T-helper 2 cell treated with Interferon-gamma antibody and Interleukin-4, amounts not matched to agents 100 ng/mL and 5 ng/mL, for 36 hours (primary cell): Measurements from ENCODE around the gene ARL8A. TPM values are rescaled to one million over a fixed set of nuclear protein-coding genes. Genes with fewer than 3 reads are reported as not detected.

Experiments
- intact Hi-C: fragments of 100-400 bp; cut with micrococcal nuclease; formaldehyde crosslinking; loops from one replicate; pipeline ENCODE4 v1.15.1; 2023
- total RNA-seq: library from RNA; stranded (reverse); gene quantifications from 2 replicates; pipeline ENCODE4 v1.2.3, GENCODE V29; 2022

The ARL8A gene
- total RNA-seq, 1 donor from 2014 or later, result 59.6 TPM

DNA sequence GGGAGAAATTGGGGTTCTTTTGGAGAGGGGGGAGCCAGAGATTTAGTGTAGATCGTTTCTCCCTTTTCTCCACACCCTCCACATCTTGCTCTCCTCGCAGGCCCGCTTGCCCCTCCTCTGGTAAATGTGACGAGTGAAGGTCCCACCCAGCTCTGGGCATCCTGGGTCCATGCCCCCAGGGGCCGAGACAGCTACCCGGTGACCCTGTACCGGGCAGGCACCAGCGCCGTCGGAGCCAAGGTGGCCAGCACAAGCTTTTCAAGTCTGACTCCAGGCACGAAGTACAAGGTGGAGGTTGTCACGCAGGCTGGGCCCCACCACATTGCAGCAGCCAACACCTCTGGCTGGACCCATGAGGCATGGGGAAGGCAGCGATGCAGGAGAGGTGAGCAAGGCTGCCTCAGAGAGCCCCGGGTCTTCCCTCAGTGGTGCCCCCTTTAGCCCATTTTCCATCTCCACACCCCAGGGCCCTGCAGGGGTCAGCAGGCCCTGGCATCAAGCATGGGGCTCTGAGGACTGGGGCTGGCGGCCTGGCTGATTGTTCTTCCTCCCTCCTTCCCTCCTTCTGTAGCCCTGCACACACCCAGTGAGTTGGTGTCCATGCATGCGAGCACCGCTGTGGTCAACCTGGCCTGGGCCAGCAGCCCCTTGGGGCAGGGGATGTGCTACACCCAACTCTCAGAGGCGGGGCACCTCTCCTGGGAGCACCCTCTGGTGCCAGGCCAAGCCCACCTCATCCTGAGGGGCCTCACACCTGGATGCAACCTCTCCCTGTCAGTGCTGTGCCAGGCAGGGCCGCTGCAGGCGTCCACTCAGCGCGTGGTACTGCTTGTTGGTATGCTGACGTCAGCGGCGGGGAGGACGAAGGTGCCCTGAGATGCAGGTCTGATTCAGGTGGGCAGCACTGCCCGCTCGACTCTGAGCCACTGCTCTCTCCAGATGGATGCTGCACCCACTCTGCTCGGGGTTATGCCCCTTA is 32.7 kb upstream of the ARL8A start:
- intact Hi-C loops, result no loop called here

DNA sequence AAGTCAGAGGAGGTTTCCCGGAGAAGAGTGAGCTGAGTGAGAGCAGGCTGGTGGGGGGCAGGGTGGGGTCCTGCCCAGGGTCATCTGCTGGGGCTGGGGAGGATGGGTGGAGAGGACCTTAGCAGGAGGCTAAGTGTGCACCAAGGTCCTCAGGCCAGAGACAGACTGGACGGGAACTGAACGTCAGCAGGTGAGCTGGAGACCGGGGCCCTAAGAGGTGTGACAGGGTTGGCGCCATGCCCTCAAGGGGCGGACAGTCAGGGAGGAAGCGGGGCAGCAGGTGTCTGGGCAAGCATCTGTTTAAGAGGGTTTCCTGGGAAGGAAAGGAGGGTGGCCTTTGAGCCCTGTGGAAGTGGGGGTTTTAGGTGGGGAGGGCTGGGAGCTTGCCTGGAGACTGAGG is 29.5 kb upstream of the ARL8A start:
- intact Hi-C loops, result no loop called here

DNA sequence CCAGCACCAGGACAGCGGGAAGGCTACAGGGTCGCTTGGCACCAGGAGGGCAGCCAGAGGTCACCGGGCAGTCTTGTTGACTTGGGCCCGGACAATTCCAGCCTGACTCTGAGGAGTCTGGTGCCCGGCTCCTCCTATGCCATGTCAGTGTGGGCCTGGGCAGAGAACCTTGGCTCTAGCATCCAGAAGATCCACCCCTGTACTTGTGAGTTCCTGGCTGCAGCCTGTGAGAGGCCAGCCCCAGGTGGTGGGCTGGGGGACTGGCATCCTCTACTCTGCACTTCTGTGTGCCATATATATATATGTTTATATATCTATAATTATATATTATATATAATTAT is 27.4 kb upstream of the ARL8A start:
- intact Hi-C loops, result no loop called here

DNA sequence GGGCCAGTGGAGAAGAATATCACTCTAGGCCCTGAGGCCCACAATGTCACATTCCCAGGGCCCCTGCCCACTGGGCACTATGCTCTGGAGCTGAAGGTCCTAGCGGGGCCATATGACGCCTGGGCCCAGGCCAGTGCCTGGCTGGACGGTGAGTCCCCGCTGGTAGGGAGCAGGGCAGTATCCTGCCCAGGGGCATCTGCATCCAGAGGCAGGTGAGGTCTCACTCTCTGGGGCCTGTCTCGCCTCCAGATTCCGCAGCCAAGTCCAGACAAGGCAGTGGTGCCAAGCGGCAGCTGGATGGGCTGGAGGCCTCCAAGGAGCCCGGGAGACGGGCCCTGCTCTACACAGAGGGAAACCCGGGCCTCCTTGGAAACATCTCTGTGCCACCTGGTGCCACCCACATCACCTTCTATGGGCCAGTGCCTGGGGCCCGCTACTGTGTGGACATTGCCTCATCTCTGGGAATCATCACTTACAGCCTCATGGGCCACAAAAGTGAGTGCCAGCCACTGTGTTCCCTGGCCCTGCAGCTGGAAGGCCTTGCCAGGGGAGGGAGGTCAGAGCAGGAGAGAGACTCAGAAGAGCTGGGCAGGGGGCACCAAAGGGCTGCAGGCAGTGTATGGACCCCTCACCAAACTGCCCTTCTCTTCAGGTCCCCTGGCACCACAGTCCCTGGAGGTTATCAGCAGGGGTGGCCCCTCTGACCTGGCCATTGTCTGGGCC is 26.9 kb upstream of the ARL8A start:
- intact Hi-C loops, result no loop called here

DNA sequence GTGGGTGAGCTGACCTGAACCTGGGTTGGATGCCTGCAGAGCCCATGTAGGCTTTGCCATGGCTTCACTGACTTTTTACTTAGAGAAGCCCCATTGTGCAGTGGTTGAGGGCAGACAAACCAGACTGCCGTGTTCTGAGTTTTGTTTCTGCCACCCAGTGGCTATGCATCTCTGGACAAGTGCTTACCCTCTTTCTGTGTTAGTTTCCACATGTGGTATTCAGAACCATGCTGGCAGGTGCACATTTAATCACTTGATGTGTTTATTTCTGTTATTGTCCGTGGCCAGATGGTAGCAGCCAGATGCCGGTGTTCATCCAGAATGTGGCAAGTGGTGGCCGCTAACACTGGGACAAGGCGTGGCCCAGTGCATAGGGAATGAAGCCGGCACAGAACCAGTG is 26.2 kb upstream of the ARL8A start:
- intact Hi-C loops, result no loop called here

DNA sequence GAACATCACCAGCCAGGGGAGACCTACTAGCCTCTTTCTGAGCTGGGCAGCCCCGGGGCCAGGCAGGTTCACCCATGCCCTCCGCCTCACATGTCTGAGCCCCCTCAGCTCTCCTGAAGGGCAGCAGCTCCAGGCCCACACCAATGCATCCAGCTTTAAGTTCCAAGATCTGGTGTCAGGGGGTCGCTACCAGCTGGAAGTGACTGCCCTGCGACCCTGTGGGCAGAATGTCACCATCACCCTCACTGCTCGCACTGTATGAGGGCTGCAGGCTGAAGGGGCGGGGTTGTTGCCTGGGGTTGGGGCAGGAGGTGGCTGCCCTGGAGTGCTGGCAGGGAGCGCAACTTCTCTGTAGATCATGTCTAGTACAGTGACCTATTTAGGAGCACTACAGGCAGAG is 24.3 kb upstream of the ARL8A start:
- intact Hi-C loops, result loop anchor here (10.0 kb wide), 1 partner anchor 836 kb away; the partner anchor contains the start of gene TMEM183A

DNA sequence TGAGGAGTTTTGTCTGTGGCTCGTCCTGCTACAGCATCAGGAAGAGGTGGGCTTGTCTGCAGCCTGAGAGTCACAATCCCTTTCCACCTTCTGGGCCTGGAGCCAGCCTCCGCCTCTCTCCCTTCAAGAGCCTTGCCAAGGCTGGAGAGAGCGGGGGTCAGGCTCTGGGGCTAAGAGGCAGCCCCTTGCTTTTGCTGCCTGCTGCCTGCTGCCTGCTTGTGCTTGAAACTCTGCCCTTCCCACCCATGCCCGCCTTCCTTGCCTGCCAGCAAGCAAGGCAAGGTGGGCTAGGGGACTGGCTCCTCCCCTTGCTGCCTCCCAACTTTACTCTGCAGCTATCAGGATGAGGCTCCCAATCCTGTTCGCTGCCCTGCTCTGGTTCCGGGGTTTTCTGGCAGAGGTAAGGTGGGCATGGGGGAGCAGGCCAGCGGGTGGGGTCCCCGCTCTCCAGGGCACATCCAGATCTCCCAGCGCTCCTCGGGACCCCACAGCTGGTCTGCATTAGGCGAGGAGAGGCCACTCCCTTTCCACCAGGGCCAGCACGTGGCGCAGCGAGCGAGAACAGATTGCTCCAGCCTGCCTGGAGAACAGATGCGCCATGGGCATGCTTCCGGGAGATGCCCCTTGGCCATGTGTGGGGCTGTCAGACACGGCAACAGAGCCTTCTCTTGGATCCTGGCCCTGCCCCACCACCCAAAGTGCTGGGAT is 23.3 kb upstream of the ARL8A start:
- intact Hi-C loops, result loop anchor here (10.0 kb wide), 1 partner anchor 837 kb away; the partner anchor contains the start of gene TMEM183A

DNA sequence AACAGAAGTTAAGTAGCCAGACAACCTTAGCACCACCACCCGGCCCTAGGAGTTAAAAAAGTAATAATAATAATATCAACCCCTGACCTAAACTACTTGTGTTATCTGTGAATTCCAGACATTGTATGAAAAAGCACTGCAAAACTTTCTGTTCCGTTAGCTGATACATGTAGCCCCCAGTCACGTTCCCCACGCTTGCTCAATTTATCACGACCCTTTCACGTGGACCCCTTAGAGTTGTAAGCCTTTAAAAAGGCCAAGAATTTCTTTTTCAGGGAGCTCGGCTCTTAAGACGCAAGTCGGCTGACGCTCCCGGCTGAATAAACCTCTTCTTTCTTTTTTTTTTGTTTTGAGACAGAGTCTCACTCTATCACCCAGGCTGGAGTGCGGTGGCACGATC is 22.5 kb upstream of the ARL8A start:
- intact Hi-C loops, result loop anchor here (10.0 kb wide), 1 partner anchor 838 kb away; the partner anchor contains the start of gene TMEM183A

DNA sequence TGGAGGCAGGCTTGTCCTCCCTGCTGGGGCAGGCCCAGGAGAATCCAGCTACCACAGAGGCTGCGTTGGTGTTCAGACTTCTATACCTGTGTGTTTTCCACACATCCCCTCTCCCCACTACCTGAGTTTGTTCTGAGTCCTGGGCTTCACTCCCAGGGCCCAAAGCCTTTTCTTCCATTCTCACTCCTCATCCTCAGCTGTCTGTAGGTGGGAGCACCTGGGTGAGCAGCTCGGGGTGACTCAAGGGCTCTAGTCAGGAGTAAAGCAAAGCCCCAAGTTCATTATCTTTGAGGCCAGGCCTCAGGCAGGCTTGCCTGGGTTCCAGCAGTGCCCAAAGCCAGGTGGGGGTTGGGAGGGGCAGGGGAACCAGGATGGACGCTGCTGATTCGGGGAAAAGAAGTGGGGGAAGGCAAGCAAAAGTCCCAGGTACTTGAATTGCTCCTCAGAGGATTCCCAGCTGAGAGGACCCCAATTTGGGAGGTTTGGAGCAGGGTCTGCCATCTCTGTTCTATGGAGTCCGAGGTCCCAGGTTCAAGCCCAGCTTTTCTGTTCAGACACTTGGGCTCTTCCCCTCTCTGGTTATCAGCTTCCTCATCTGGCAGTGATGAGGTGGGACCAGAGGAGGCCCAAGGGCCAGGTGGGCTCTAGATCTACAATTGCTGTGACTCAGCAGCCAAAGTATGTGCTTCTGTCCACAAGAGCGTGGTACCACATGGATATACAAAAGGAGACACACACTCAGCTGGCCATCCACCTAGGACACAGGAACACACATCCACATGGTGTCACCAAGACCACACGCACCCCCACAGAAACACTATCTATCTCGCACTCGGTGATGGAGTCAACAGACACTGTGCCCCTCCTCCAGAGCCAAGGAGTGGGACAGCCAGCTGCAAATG is 21.7 kb upstream of the ARL8A start:
- intact Hi-C loops, result loop anchor here (10.0 kb wide), 1 partner anchor 839 kb away; the partner anchor contains the start of gene TMEM183A

DNA sequence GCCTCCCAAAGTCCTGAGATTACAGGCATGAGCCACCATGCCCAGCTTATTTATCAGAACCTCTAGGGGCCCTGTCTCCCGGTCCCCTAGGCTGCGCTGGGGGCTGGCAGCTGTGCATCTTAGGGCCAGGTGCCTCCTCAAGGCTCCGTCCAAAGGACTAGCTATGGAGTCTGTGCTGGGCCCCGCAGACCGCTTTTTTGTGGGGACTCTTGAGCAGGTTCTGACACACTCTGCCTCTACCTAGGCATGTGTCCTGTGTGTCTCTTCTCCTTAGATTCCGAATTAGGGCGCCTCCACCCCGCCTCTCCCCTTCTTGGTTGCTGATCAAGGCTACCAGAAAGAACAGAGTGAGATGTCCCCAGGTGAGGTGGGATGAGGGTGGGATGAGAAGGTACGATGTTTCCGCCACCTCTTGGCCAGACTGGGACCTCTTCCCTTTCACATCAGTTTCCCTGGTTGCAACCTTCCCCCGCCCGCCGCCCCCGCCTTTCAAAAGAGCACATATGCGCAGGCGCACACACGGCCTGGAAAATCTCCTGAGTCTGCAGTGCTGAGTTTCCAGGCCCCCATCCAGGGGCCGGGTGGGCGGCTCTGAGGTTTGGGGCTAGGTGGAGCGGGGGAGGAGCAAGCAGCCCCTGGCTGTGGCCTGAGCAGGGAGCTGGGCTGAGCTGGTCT is 20.9 kb upstream of the ARL8A start:
- intact Hi-C loops, result loop anchor here (10.0 kb wide), 1 partner anchor 839 kb away; the partner anchor contains the start of gene TMEM183A

DNA sequence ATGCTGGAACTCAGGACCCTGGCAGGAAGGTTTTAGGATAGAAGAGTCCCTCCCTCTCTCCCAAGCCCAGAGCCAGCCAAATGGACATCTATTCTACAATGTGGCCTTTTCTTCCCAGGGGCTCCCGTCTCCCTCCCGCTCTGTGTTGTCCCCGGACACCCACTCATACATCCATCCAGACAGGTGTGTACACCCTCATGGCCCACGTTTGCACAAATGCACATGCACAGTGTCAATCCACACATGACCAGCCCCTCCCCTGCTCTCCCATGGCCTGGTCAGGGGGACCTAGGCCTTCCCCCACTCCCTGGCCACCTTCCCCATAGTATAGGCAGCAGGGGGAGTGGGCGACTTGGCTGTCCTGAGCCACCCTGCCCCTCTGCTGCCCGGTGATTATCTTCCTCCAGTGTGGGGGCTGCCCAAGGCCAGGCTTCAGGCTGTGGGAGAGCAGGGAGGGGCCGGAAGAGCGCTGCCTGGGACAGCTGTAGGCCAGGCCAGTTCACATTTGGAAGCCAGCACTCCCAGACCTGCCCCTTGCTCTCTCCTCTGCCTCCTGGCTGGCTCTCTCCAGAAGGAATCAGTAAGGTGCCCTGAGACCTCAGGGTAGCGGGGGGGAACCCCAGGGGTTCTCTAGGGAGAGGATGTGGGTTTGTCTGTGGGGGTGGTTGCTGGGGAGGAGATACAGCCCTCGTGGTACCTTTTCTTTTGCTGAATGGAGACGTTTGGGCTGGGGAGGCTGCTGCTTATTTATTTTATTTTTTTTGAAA is 19.9 kb upstream of the ARL8A start:
- intact Hi-C loops, result loop anchor here (10.0 kb wide), 1 partner anchor 840 kb away; the partner anchor contains the start of gene TMEM183A

DNA sequence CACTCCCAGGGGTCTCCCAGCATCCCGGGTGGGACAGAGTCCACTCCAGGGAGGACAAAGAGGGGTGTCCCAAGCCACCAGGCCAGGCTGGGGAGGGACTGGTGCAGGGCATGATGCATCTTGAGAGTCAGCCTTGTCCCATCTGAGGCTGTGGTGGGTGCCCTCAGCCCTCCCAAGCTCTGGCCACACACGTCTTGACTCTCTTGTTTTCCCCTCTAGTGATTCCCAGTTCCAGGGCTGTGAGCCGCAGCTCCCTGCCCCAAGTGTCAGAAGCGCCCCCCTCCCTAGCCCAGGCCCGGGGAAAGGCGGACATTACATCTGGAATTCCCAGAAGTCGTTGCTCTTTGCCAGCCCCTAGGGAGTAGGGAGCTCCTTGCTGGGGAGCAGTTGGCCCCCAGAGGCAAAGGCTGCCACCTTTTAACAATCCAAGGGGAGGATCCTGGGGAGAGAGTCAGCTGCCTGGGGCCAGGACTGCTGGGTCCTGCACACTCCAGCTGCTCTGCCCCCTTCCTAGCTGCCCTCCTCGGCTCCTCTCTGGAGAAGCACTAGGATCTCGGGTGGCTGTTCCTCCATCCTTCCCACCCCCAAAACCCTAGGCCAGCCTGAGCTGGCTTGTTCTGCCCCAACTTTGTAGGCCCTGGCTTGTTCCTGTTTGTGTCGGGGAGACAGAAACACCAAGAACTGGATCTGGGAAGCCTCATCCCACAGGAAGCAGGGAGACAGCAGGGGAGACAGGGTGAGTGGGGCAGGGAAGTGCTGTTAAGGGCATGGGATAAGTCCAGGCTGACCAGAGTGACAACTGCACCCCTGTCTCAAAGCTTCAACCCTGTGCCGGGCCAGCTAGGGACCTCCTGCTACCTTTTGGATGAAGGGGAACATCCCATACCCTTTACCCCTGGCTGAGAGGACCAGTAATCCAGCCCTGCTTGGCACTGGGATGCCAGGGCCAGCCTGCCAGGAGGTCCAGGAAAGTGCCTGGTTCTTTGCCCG is 19.0 kb upstream of the ARL8A start:
- intact Hi-C loops, result loop anchor here (10.0 kb wide), 1 partner anchor 841 kb away; the partner anchor contains the start of gene TMEM183A

DNA sequence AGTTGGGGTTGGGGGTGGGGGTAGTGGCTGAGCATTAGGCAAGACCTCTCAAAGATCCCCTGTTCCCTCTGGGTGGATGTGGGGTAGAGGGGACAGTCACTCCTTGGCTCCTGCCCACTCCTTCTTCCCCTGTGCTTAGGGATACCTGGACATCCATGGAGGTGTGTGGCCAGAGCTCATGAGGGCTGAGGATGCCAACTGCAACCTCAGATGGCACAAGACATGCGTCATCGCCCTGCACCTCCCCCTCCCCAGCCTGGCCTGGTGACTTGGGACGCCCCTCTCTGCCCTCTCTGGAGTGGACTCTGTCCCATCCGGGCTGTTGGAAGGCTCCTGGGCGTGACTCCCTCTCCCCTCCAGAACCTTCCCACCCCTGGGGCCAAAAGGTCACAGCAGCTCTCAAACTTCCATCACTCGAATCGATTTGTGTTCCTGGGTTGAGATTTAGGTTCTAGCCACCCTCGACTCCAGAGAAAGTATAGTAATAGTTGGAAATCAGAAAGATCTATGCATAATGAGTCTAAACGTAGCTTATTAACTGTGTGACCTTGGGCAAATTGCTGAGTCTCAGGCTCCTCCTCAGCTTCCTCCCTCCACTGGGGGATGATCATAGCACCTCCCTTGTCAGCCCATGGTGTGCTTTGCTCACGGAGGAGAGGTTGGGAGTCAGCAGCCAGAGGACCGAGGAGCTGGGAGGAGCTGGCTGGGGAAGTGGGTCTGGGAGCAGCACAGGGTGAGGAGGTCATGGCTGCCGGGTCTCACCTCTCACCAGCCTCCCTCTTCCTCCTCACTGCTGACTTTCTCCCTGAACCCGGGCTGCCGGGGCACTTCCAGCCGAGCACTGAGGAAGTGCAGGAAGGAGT is 18.1 kb upstream of the ARL8A start:
- intact Hi-C loops, result loop anchor here (10.0 kb wide), 1 partner anchor 842 kb away; the partner anchor contains the start of gene TMEM183A

DNA sequence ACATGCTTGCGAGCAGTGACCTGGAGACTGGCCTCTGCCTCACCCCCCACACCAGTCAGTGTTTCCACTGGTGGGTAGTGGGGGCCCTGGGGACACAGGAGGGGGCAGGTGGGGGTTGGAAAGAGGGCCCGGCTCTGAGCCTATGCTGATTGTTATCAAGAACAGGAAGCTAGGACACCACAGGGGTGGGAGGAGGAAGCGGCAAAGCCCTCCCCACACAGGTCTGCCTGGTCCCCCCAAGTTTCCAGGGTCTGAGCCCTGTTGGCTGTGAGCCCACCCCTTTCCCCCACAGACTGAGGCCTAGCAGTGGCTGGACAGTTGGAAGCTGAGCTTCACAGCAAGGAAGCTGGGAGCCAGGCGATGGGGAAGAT is 17.5 kb upstream of the ARL8A start:
- intact Hi-C loops, result loop anchor here (10.0 kb wide), 1 partner anchor 843 kb away; the partner anchor contains the start of gene TMEM183A

DNA sequence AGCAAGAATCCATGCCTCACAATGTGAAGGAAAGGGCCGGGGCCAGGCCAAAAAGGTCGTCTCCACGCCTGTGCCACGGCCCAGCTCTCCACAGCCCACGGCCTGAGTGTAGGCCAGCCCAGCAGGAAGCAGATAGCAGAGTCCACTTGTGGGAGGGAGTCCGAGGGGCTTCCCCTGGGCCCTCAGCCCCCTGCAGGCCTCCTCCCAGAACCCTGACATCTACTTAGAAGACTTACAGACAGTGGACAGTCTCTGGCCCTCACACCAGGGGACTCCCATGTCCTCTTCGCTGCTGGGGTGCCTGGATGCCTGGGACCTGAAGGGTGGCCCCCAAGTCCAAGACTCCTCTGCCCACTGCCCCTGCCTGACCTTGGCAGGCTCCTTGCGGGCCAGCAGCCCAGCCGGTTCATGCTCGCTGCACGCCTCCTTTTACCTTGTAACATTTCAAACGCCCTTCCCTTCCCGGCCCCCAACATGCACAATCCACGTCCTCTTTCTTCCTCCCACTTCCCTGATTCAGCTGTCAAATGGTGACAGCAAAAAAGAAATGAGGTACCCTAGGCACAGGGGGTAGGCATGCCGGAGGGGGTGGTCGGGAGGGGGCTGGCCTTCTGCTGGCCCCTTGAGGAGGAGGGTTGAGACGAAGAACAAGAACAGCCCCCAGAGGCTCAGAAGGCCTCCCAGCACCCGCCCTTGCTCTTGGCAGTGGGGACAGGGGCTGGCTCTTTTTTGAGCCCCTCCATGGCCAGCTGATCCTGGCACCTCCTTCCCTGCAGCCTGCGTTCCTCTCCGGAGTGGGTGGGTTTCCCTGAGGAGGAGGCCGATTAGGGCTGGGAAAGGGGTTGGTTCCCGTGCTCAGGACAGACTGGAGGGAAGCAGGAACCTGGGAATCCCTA is 16.9 kb upstream of the ARL8A start:
- intact Hi-C loops, result loop anchor here (10.0 kb wide), 1 partner anchor 843 kb away; the partner anchor contains the start of gene TMEM183A
